Epidermal melanocyte (primary cell): ENCODE data around the gene FIBCD1.

ENCODE experiments used
- DNase-seq: peaks from one replicate; pipeline ENCODE4 v3.0.0; 2011; ENCODE audit warnings: low spot score; ENCODE audit not compliant: insufficient read length

Gene FIBCD1

DNA sequence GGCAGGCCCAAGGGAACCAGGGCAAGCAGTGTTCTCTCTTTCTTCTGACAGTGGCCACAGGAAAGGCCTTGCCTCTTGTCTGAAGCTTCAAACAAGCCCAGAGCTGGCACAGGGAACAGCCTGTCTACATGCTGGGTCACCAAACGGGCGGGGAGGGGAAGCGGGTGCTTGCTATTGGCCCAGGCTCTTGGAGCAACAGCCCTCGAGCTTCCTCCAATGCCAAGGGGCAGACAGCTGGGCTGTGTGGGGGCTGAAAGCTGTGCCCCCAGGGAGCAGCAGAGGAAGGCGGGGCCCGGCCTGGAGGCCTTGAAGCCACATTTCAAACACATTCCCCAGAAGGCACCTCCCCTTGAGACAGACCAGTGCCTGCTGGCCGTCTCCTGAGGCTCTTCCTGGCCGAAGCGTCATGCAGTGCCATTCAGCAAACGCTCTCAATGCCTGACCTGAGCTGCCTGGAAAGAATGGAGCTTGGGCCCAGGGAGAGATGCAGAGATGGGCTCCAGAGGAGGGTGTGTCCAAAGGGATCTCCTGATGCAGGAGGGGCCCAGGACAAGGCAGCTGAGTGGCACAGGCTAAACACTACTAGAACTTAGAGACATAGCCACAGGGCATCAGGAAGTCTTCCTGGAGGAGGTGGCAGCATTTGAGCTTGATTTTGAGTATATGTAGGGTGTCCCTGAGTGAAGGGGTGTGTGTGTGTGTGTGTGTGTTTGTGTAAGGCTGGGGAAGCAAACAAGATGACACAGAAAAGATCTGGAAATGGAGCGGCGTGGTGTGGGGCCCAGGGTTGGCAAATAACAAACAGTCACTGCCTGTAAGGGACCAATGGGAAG lies 2.5 kb downstream of the FIBCD1 start:
- peak; percentile 75 for DNase-seq

DNA sequence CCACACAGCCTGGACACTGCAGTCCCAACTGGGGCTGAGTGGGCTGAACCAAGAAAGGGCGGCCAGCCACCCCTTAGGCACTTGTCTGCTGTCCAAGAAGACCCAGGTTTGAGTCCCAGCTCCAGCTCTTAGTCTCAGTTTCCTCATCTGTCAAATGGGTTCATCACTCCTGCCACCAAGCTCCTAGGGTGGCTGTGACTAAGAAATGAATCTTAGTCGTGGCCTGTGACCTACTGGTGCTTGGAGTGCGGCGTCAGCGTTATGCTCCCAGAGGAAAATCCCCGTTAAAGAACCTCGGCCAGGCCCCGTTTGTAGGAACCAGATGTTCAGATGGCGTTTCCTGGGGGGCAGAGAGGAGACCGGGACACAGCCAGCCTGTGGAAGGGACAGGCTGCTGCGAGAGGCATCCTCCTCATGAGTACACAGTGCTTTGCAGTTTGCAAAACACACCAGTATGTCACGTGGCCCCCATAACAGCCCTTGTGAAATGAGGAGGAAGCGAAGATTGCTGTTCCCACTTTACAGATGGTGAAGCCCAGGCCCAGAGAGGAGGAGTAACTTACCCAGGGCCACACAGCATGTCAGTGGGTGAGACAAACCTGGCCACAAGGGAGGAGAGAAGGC lies 3.3 kb downstream of the FIBCD1 start:
- no peak for DNase-seq

- DNase-seq = no peak
Observed at GRCh38 chr9:130934702-130935647, 4.1 kb downstream of the FIBCD1 start.

DNA sequence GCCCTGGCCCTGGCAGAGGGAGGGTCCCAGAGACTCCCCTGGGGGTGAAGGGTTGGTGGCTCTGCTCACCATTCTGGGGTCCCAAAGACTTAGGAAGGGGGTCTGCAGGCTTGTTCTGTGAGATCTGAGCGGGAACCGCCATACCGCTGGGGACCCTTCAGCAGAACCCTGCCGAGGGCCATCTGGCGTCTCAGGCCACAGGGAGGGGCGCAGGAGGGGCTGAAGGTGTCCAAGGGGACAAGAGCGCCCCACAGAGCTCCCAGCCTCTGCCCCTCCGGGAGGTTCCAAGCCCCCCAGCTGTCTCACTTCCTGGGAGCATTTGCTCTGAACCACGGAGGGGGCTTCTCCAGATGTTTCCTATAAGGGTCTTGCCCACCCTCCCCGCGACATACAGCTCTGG lies 4.8 kb downstream of the FIBCD1 start:
- no peak for DNase-seq

GRCh38 chr9:130933114-130934046 lies 5.7 kb downstream of the FIBCD1 start:
- DNase-seq = no peak

DNA sequence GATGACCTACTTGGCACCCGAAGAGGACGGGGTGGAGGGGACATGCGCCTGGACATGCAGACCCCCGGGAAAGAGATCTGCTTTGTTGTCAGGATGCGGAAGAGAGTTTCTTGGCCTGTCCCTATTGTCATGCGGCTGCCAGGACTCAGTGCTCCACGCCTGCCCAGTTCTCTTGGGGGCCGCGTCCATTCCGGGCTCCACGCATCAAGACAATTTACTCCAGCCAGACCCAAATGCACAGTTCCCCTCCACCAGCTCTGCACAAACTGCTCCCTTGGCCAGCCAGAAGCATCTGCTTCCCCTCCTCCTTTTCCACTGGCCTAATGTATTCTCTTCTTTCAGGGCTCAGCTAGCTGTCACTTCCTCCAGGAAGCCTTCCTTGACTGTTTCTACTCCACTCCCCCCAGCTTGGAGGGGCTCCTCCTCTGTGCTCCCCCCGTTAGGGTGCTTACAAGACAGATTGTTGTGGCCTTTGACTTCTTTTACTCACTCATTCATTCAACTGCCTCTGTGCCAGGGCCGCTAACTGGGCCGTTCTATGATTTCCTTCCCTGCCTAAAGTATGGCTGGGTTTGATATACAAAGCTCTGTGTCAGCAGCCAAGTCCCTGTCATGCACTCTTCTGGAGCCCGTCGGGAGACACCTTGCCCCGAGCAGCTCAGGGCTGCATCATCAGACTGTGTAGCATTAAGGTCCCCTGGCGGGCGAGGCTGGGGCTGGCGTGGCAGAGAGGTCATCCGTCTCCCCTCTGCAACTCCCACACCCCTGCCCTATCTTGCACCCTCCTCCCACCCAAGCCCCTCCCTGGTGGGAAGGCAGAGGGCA lies 6.6 kb downstream of the FIBCD1 start:
- no peak for DNase-seq

DNA sequence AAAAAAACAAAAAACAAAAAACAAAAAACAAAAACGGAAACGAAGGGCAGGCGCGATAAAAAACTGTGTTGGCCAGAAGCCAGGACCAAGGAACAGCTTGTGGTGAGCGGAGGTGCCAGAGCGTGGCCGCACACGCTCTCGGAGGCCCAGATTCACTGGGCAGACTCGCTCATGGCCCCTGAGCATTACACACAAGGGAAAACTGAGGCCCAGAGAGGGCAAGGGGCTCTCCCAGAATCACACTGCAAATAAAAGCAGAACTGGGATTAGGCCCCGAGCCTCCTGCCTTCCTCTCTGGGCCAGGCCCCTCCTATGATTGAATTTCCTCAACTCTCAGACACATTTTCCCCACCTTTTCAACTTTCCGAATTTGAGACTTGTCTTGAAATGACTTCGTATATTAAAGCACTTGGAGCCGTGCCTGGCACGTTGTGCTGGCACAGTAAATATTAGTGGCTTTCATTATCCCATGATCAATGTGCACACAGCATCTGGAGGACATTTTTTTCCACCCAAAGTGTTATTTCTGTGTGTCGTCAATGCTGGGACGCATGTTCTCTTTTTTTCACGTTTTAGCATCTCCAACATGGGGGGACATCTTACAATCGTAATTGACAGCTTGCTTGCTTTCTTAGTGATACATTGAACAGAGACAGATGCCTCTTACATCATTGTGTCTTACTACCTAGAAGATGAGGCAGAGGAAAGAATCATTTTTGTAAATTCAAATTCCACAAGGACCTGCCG lies 7.4 kb downstream of the FIBCD1 start:
- no peak for DNase-seq

DNA sequence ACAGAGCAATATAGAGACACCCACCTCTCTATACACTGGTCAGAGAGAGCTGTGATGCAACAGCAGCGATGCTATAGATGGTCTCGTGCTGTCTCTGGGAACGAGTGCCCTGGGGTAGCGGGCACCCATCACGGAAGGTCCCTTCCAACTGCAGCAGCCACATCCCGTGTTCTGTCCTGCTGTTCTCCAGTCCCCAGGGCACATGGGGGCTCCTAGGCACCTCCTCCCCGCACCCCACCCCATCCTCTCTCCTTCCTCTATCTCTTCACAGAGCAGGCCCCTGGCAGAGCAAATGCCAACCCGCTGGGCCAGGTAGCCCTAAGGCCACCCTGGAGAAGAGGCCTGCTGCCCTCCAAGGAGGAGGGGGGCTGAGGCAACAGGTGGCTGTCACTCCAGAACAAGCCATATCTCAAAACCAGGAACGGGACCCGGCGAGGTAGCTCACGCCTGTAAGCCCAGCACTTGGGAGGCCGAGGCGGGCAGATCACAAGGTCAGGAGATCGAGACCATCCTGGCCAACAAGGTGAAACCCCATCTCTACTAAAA lies 8.2 kb downstream of the FIBCD1 start:
- no peak for DNase-seq

DNA sequence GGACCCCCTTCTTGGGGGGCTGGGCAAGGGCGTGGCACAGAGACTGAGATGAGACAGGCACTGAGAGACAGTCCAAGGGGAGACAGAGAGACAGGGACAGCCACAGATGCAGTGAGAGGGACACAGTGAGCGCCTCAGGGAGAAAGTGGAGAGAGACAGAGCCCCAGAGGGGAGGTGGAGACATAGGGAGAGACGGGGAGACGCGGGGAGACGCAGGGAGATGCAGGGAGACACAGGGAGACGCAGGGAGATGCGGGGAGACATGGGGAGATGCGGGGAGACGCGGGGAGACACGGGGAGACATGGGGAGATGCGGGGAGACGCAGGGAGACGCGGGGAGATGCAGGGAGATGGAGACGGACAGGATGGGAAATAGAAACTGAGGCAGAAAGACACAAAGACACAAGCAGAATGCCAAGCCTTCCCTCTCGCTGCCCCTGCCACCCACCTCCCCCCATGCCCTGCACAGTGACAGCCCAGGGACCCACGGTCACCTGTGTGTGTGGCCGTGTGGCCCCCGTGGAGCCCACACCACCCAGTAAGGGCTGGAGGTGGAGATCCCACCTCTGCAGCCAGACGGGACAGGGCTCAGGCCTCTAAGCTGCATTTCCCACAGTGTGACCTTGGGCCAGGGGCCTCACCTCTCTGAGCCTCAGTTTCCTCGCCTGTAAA lies 8.8 kb downstream of the FIBCD1 start:
- DNase-seq = no peak

GRCh38 chr9:130929571-130930038 lies 9.4 kb downstream of the FIBCD1 start:
- DNase-seq = no peak

- peak; percentile 59 for DNase-seq
Observed at GRCh38 chr9:130927995-130928900, 10.8 kb downstream of the FIBCD1 start.

GRCh38 chr9:130927338-130927737 lies 11.7 kb downstream of the FIBCD1 start:
- no peak for DNase-seq

- DNase-seq = no peak
Observed at GRCh38 chr9:130925050-130925678, 13.9 kb downstream of the FIBCD1 start.

DNA sequence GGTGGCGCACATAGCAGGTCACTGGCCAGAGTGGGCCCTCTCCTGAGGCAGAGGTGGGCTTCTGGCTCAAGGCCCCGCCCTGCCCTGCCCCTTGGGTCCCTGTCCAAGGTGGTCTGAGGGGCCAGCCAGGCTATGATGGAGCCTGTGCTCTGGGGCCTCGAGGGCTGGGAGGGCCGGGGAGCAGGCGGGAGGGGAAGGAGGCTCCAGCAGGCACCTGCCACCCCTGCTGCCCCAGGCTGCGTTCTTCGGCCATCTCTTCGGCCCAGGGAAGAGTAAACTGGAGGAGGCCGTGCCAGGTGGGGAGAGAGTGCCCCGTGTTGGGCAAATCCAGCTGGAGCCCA lies 14.6 kb downstream of the FIBCD1 start:
- DNase-seq = no peak

GRCh38 chr9:130923611-130924447 lies 15.2 kb downstream of the FIBCD1 start:
- no peak for DNase-seq
